GM19099 (cell line): ENCODE data around the gene TLK1.

Source experiments
- POLR2A ChIP-seq: IDR thresholded peaks from 3 replicates; pipeline ENCODE4 v1.6.1; 2011; ENCODE audit warnings: low read depth; ENCODE audit not compliant: insufficient read length; ENCODE audit errors: extremely low read depth

Gene TLK1

DNA sequence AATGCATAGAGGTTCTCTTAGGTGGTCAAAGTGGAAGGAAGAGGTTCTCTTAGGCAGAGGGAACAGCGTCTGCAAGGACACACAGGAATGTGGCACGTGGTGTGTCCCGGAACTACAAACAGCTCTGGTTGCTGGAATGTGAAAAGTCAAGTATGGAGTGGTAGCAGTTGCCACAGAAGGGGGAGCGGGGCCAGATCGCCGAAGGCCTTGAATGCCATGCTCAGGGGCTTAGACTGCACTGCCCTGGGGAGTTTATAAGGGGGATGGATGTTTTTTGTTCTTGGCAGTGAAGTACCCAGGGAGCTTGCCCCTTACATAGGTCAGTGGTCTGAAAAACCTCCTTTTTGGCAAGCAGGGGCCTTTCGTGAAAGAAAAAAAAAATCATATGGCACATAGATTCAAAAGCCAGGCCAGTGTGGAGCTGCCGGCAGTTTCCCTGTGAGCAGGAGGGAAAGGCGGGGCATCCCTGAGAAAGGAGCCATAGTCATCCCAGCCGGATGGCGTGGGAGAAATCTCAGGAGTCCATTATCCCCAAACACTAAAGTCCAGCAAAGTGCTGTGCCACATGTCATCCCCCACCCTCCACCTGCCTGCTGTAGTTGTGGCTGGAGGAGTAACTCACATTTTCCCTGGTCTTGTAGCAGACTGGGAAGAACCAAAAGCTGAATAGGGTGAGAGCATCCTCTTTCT lies 186.2 kb downstream of the TLK1 start:
- TF ChIP-seq POLR2A = no peak

DNA sequence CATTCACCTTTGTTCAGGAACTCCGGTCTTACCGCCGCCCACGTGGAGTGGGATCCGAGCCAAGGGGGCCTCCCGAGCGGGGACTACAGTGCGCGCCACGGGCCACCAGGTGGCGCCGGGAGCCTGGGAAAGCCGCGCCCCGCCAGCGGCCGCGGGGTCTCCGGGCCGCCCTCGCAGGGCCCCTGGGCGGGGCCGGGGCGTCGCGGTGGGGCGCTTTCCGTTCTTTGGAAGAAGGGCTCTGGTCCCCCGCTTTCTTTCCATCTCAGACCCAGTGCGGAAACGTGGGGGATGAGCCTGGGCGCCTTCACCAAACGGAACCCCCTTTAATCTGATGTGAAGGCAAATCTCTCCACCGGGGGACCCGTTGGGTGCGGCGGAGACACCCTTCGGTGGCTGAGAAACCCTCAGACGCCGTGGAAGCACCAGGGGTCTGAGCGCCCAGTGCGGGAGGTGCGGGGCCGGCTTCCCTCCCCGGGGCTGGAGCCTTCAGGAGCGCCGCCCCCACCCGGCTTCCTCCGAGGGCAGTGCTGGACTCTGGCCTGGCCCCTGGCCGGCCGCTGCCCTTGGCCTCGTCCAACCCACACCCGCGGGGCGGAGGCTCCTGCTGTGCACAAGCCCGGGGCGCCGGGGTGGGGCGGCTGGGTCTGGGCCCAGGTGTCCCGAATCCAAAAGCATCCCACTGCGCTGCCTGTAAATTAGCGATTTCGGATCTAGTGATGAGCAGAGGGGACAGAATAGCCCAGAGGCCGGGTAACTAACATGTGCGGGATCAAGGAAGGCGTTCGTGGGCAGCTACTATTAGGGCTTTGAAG lies 187.0 kb downstream of the TLK1 start:
- peak; percentile 74 for TF ChIP-seq POLR2A

DNA sequence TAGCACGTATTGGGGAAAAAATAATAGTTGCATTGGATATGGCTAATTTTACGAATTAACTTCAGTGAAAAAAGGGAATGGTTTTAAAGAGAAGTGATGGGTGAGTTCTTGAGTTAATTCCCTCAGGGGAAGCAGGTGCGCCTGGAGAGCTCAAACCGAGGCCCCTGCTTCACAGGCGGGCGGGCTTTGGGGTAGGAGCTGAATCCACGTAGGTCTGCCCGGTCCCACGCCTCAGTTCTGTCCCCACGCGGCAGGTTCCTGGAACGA lies 187.5 kb downstream of the TLK1 start:
- no peak for TF ChIP-seq POLR2A

DNA sequence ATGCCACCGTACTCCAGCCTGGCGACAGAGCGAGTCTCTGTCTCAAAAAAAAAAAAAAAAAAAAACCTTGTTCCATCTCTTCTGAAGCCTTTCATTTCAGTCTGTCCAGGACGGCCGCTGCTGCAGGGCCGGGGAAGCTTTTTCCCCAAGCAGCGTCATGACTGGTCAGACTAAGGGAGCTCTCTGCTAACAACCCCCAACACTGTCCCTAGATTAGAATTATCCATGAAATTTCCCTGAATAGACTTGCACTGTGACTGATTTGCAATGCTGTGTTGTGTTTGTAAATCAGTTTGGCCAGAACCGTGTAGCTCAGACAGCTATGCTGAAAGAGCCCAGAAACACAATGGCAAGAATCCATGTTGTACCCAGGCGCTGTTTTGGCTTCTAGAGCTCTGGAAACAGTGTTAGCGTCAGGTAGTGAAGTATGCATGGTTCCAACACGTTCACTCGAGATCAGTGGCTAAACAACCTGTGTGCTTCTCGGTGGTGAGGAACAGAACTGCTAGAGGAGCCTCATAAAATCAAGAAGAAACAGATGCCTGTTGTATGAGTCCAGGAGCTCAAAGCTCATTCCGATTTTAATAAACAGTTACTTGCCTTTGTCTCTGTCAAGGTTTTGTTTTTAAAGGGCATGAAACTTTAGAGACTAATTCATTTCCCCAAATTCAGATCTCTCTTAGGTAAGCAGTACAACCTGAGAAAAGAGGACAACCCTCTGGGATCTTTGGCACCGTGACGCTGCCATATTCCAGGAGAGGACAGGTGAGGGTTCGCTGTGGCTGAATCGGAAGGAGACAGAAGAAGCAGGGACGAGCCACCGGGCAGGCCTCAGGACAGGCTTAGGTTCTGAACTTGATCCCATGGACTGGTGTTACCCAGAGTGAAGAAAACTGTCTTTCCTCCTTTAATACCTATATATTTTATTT lies 188.1 kb downstream of the TLK1 start:
- no peak for TF ChIP-seq POLR2A

DNA sequence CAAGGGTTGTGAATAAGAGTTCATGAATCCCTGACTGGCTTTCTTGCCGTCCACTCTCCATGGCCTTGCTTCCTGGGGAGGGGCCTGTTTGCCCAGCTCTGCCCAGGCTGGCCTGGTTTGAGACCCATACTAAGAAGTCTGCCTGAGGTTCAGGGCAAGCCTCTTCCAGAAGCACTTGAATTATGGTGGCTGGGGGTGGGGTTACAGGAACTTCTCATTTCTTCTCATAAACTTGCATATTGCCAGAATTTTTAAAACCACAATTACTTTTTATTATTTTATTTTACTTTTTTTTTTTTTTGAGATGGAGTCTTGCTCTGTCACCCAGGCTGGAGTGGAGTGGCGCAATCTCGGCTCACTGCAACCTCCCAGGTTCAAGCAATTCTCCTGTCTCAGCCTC lies 189.6 kb downstream of the TLK1 start:
- TF ChIP-seq POLR2A = no peak

DNA sequence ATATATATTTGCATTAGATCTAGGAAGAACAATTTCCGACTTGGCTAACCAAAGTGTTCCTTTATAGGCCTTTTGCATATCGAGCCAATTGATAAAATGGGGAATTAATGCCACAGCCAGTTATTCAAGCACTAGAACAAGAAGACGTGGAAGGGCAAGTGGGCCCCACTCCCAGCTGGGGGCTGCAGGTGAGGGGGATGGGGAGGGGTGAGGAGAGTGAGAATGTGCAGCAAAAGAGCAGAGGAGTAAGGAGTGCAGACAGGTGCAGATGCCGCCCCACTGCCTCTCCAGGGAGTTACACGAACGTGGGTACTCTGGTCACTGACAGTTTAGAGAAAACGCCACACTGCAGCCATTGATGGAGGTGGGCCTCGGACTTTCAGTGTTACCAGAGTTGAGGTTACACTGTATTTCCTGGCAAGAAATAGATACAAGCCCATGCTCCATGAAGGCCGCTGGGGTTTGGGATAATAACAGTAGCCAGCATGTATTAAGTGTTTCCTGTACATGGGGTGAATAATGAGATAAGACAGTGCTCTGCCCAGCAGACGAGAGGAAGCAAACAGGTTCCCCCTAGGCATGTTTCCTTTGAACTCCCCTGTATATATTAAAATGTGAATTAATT lies 190.7 kb downstream of the TLK1 start:
- TF ChIP-seq POLR2A = no peak

DNA sequence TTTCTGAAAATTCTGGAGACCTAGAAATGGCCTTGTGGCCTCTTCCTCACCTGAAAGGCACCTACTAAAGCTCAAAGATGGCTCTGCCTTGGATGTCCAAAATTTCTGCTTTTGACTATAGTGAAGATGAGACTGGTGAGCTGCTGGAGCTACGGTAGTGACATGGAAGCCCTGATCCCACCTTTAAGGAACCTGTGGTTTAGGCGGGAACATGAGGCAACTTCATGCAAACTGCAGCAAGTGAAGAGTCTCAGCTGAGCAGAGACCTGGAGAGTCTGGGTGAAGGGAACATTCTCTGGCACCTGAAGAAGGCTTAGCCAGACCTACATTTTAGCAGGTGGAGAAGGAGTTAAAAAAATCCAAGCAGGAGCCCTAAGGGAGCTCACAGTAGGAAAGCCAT lies 191.7 kb downstream of the TLK1 start:
- no peak for TF ChIP-seq POLR2A

DNA sequence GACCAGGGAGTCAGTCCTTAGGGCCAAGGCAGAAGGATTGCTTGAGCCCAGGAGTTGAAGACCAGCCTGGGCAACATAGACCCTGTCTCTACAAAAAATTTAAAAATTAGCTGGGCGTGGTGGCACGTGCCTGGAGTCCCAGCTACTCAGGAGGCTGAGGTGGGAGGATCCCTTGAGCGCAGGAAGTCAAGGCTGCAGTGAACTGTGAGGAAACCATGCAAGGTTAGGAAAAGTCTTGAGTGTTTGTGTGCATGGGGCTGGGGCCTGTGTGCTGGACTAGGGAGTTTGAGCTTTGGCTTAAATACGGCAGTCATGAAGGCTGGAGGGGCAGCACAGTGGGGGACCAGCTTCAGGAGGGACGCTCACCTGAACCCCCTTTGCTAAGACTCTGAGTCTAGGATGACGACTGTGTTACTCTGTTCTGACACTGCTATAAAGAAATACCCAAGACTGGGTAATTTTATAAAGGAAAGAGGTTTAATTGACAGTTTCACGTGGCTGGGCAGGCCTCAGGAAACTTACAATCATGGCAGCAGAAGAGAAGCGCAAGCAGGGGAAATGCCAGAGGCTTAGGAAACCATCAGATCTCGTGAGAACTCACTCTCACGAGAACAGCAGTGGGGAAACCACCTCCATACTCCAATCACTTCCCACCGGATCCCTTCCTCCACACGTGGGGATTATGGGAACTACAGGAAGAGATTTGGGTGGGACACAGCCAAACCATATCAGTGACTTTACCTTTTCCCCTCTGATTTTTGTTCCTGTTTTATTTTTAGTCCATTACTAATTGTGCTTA lies 192.3 kb downstream of the TLK1 start:
- no peak for TF ChIP-seq POLR2A

DNA sequence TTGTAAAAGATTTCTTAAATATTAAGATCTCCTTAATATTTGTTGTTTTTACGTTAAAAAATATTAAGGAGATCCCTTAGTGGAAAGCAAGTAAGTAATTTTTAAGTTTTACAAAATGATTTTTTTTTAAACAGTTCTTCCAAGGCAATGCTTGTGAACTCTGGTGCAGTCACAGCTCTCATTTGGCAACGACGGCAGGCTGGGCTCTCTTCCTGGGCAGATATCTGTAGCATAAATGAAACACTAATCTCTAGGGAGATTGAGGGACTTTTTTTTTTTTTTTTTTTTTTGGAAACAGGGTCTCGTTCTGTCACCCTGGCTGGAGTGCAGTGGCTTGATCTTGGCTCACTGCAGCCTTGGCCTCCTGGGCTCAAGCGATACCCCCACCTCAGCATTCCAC lies 193.1 kb downstream of the TLK1 start:
- no peak for TF ChIP-seq POLR2A

DNA sequence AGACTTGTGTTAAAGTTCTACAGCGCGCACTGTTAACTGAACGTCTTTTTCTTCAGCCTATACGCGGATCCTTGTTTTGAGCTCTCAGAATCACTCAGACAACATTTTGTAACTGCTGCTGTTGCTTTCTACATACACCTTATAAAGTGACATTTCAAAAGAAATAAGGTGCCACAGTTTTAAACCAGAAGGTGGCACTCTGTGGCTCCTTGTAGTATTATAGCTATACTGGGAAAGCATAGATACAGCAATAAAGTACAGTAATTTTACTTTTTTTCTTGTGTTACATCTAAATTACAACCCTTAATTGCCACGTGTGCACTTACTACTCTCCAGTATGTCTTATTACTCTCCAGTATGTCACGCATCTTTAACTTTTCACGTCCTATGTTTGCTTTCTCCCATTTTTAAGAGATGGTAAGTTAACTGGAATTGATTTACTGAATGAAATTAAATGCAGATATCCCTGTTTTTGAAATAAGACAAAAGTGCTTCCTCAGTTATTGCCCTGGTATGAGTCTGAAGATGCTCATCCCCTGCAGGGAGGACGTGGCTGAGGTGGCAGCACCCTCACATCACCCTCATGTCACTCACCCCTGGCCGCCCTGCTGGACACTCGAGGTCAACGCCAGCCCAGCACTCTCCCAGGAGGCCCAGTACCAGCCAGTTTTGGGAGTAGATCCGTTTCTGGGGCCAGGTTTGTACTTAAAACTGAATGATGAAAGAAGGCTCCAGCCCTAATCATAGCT lies 193.9 kb downstream of the TLK1 start:
- no peak for TF ChIP-seq POLR2A

DNA sequence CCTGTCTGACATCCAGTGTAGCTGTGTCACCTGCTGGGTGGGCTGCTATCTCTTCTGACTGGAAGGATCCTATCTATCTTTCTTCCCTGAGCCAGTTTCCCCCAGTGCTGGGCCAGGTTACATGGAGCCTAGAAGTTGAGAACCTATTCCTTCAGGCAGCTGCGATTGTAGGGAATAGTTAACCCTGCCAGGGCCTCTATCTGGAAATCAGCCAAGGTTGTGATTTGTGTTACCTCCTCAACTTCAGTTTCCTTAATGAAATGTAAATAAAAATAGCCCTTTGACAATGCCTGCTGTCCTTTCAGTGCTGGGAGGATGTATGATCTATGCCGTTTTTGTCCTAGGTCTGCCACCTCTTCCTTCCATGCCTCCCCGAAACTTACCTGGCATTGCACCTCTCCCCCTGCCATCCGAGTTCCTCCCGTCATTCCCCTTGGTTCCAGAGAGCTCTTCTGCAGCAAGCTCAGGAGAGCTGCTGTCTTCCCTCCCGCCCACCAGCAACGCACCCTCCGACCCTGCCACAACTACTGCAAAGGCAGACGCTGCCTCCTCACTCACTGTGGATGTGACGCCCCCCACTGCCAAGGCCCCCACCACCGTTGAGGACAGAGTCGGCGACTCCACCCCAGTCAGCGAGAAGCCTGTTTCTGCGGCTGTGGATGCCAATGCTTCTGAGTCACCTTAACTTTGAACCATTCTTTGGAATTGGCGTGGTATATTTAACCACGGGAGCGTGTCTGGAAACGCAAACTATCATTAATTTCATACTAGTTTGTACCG lies 195.1 kb downstream of the TLK1 start:
- no peak for TF ChIP-seq POLR2A

DNA sequence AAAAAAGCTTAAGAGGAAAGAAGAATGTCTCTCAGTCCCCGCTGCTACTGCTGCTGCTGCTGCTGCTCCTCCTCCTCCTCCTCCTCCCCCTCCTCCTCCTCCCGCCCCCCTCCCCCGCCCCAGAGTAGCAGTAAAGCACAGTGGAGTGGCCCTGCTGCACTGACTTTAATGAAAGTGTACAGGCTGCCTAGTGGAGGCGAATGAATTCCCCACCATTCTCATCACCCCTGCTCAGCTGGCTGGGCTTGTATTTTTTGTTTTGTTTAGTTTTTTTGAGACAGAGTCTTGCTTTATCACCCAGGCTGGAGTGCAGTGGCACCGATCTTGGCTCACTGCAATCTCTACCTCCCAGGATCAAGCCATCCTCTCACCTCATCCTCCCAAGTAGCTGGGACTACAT lies 197.3 kb downstream of the TLK1 start:
- no peak for TF ChIP-seq POLR2A

DNA sequence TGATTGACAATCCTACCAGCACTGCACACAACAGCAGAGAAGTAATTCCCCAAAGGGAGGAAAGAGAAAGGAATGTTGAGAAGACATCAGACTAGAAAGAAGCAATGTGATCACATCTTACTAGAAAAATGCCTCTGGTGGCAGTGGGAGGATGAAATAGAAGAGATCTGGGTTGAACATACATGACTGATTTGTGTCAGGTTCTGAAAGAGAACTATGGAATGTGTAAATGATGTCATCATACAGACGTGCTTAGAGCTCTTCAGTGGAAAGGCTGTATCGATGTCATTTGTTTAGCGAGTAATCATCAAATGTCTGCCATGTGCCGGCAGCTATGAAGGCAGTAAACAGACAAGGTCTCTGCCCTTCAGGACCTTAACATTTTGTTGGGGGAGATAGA lies 206.8 kb downstream of the TLK1 start:
- no peak for TF ChIP-seq POLR2A
